NT2/D1 (cell line): Measurements from ENCODE around the gene PEF1.

Experiments
- SUZ12 ChIP-seq: IDR thresholded peaks from 2 replicates; pipeline ENCODE4 v1.6.1; 2011; ENCODE audit not compliant: insufficient read length, insufficient read depth; ENCODE audit errors: extremely low read depth
- YY1 ChIP-seq: IDR thresholded peaks from 2 replicates; pipeline ENCODE4 v1.6.1; 2011; ENCODE audit not compliant: insufficient read length, insufficient read depth
- ZNF274 ChIP-seq: IDR thresholded peaks from 2 replicates; pipeline ENCODE4 v1.6.1; 2011; ENCODE audit warnings: mild to moderate bottlenecking, low read depth, low read length

- TF ChIP-seq YY1 (no peak), ZNF274 (no peak), SUZ12 (no peak)
Measured at GRCh38 chr1:31661856-31662255, 17.2 kb upstream of the PEF1 start.
